GM04503 (cell line): Measurements from ENCODE around the gene AVL9.

Experiments used
- DNase-seq: peaks from one replicate; pipeline ENCODE4 v3.0.0-alpha.2; 2012; ENCODE audit warnings: low read depth

The AVL9 gene

GRCh38 chr7:32535162-32535702, 39.9 kb downstream of the AVL9 start:
- no peak for DNase-seq

- DNase-seq: no peak
Measured at GRCh38 chr7:32536016-32536415, 40.7 kb downstream of the AVL9 start.

- DNase-seq: peak; percentile 31
Measured at GRCh38 chr7:32536585-32536984, 41.3 kb downstream of the AVL9 start.

GRCh38 chr7:32537760-32538159, 42.5 kb downstream of the AVL9 start:
- DNase-seq: no peak

- no peak for DNase-seq
Measured at GRCh38 chr7:32539366-32539765, 44.1 kb downstream of the AVL9 start.

- DNase-seq: no peak
Measured at GRCh38 chr7:32539919-32540531, 44.7 kb downstream of the AVL9 start.

- DNase-seq: no peak
Measured at GRCh38 chr7:32542595-32542994, 47.3 kb downstream of the AVL9 start.

GRCh38 chr7:32559480-32559879, 64.2 kb downstream of the AVL9 start:
- DNase-seq: no peak

- no peak for DNase-seq
Measured at GRCh38 chr7:32560075-32560474, 64.8 kb downstream of the AVL9 start.

GRCh38 chr7:32561613-32562012, 66.3 kb downstream of the AVL9 start:
- DNase-seq: no peak

- no peak for DNase-seq
Measured at GRCh38 chr7:32564542-32564941, 69.3 kb downstream of the AVL9 start.

GRCh38 chr7:32569388-32570289, 74.3 kb downstream of the AVL9 start:
- DNase-seq: no peak

- DNase-seq: no peak
Measured at GRCh38 chr7:32573110-32573687, 77.9 kb downstream of the AVL9 start.

- no peak for DNase-seq
Measured at GRCh38 chr7:32574626-32575025, 79.3 kb downstream of the AVL9 start.

- DNase-seq: no peak
Measured at GRCh38 chr7:32577421-32577820, 82.1 kb downstream of the AVL9 start.

- DNase-seq: no peak
Measured at GRCh38 chr7:32579776-32580175, 84.5 kb downstream of the AVL9 start.

GRCh38 chr7:32580646-32581045, 85.4 kb downstream of the AVL9 start:
- no peak for DNase-seq

GRCh38 chr7:32582036-32582435, 86.7 kb downstream of the AVL9 start:
- DNase-seq: no peak

- DNase-seq: peak; percentile 89
Measured at GRCh38 chr7:32583791-32584190, 88.5 kb downstream of the AVL9 start.

- DNase-seq: peak; percentile 70
Measured at GRCh38 chr7:32586291-32587221, 91.3 kb downstream of the AVL9 start.

- peak; percentile 91 for DNase-seq
Measured at GRCh38 chr7:32587411-32587948, 92.2 kb downstream of the AVL9 start.
